ENCODE data around the gene CDAN1.

CDAN1 gene, protein sequence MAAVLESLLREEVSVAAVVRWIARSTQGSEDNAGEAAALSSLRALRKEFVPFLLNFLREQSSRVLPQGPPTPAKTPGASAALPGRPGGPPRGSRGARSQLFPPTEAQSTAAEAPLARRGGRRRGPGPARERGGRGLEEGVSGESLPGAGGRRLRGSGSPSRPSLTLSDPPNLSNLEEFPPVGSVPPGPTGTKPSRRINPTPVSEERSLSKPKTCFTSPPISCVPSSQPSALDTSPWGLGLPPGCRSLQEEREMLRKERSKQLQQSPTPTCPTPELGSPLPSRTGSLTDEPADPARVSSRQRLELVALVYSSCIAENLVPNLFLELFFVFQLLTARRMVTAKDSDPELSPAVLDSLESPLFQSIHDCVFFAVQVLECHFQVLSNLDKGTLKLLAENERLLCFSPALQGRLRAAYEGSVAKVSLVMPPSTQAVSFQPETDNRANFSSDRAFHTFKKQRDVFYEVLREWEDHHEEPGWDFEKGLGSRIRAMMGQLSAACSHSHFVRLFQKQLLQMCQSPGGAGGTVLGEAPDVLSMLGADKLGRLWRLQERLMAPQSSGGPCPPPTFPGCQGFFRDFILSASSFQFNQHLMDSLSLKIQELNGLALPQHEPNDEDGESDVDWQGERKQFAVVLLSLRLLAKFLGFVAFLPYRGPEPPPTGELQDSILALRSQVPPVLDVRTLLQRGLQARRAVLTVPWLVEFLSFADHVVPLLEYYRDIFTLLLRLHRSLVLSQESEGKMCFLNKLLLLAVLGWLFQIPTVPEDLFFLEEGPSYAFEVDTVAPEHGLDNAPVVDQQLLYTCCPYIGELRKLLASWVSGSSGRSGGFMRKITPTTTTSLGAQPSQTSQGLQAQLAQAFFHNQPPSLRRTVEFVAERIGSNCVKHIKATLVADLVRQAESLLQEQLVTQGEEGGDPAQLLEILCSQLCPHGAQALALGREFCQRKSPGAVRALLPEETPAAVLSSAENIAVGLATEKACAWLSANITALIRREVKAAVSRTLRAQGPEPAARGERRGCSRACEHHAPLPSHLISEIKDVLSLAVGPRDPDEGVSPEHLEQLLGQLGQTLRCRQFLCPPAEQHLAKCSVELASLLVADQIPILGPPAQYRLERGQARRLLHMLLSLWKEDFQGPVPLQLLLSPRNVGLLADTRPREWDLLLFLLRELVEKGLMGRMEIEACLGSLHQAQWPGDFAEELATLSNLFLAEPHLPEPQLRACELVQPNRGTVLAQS

DNA sequence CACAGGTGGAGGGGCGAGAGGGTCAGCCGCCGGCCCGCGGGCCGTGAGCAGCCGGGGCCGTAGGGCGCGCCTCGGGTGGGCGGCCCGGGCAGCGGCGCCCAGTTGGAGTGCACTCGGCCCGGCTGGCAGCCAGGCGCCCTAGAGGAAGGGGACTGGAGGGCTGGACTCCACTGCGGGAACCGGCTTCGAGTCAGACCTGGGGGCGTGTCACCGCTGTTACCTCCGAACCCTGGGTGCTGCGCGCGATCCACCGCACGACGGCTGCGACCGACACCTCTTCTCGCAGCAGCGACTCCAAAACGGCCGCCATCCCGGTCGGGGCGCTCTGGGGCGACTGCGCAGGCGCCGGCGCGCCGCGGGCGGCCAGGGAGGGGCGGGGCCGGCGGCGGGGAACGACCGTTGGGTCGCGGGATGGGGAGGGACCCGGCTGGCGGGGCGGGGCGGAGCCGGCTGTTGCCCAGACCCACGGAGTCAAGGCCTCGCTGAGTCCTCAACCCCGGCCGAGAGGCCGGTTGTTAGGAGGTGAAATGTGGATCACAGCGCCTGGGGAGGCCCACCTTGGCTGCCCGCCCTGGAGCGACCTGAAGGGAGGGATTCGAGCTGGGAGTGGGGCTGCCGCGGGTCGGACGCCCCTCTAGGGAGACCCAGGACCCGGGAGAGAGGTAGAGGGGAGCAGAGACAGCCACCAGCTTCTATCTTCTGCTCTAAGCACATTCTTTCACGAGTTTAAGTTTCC lies at the start of gene CDAN1:
CDAN1 (minus strand) TSS at position 336 of the 736 bp plus-strand sequence; CDS start at position 310, 26 bp downstream.
- peak; percentile 78 for DNase-seq (ENCODE audit: low read depth, low spot score)
- peak within 1 kb of the TSS; percentile 74 for H3K4me3 ChIP-seq (ENCODE audit: low read depth, low read length)
- in situ Hi-C loops (cut with HindIII; ENCODE audit: low sequenced_read_pairs) = no loop called here
- TF ChIP-seq, protein P1, sequence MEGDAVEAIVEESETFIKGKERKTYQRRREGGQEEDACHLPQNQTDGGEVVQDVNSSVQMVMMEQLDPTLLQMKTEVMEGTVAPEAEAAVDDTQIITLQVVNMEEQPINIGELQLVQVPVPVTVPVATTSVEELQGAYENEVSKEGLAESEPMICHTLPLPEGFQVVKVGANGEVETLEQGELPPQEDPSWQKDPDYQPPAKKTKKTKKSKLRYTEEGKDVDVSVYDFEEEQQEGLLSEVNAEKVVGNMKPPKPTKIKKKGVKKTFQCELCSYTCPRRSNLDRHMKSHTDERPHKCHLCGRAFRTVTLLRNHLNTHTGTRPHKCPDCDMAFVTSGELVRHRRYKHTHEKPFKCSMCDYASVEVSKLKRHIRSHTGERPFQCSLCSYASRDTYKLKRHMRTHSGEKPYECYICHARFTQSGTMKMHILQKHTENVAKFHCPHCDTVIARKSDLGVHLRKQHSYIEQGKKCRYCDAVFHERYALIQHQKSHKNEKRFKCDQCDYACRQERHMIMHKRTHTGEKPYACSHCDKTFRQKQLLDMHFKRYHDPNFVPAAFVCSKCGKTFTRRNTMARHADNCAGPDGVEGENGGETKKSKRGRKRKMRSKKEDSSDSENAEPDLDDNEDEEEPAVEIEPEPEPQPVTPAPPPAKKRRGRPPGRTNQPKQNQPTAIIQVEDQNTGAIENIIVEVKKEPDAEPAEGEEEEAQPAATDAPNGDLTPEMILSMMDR (IDR thresholded peaks at IDR 0.05; ENCODE audit: low read depth, low read length) = no peak

DNA sequence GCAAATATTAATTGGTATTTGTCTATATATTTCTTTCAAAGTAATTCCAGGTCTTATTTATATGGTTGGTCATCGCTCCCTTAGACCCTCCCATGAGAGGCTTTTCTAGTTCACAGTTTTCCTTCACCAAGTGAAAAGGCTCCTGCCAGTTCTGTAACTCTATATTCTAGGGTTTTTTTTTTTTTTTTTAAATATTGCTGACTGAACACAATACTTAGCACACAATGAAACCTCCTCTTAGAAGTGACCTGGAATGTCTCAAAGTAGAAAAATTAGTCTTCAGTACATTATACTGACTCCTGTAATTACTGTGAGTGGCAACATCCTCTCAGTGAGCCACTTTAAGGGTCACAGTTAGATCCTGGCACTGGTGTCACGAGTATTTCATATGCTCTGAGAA lies 48.6 kb upstream of the CDAN1 start:
- H3K4me3 ChIP-seq (ENCODE audit: low read depth, low read length) = no peak overlapping the region
- in situ Hi-C loops (cut with HindIII; ENCODE audit: low sequenced_read_pairs) = no loop called here
- TF ChIP-seq, protein P1 (IDR thresholded peaks at IDR 0.05; ENCODE audit: low read depth, low read length) = no peak
- no peak for DNase-seq (ENCODE audit: low read depth, low spot score)

DNA sequence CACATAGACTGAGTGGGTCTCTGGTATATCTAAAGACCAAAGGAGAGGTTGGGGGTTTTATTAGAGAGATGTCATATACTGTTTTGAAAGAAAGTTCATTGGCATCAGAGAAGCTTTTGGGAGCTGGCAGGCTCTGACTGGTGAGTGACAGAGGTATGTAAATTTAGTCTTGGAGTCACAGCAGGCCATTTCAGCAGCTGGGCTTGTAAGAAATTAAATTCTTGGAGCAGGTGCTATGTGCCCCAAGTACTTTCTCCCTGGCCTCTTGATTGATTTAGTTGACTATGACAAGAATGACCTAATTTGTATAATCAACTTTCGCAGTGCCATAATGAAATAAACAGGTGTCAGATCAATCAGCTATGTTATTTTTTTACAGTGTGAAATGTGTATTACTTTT lies 47.8 kb upstream of the CDAN1 start:
- H3K4me3 ChIP-seq (ENCODE audit: low read depth, low read length) = no peak overlapping the region
- TF ChIP-seq, protein P1 (IDR thresholded peaks at IDR 0.05; ENCODE audit: low read depth, low read length) = no peak
- DNase-seq (ENCODE audit: low read depth, low spot score) = no peak
- in situ Hi-C loops (cut with HindIII; ENCODE audit: low sequenced_read_pairs) = no loop called here

DNA sequence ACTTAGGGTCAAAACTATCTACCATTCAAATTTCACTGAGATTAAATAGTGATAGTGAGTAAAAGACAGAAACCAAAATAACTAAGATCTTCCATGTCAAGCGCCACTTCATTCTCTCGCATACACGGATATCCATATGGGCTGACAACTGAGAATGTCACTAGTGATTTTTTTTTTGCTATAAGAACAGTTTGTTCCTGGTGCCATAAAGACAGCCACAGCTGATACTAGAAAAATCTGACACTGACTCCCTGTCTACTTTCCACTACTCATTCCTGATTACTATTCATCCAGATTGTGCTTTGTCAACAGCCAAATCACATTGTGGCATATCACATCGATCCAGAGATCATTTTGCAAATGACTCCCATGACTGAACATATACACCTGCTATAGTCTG lies 45.8 kb upstream of the CDAN1 start:
- H3K4me3 ChIP-seq (ENCODE audit: low read depth, low read length) = no peak overlapping the region
- TF ChIP-seq, protein P1 (IDR thresholded peaks at IDR 0.05; ENCODE audit: low read depth, low read length) = no peak
- in situ Hi-C loops (cut with HindIII; ENCODE audit: low sequenced_read_pairs) = no loop called here
- no peak for DNase-seq (ENCODE audit: low read depth, low spot score)

DNA sequence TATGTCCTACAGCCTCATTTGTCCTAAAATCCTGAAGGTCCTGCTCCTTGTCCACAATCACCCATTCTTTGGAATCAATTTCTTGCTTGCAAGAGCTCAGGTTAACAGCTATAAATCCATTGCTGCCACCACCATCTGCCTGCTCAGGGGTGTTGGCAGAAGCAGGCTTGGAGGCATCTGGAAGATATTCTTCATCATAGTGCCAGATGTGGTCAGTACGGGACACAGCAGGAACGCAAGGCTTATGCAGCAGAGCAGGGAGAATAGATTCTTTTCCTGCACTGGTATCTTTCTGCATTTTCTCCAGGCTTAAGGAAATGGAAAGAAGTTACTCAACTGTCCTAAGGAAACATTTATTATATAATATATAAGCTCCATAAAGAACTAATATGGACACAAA lies 38.5 kb upstream of the CDAN1 start:
- no peak for DNase-seq (ENCODE audit: low read depth, low spot score)
- H3K4me3 ChIP-seq (ENCODE audit: low read depth, low read length) = no peak overlapping the region
- TF ChIP-seq, protein P1 (IDR thresholded peaks at IDR 0.05; ENCODE audit: low read depth, low read length) = no peak
- in situ Hi-C loops (cut with HindIII; ENCODE audit: low sequenced_read_pairs) = no loop called here

Data from astrocyte of the spinal cord (primary cell).